Measurements from ENCODE around the gene LYPD8.
"Not testable (repeated sequence)": the region's sequence is repeated elsewhere in the genome, so short reads cannot be mapped to it uniquely, and the experiment has no call there.

LYPD8 gene

GRCh38 chr1:248755517-248755916, at the start of gene LYPD8:
Gene LYPD8 (minus strand): TSS chr1:248755759. CDS start chr1:248751081, 4,678 bp downstream.
- no peak for ATAC-seq
- no peak for DNase-seq

GRCh38 chr1:248804771-248805681, 49.5 kb upstream of the LYPD8 start:
- DNase-seq (no peak), ATAC-seq (peak; percentile 37)

GRCh38 chr1:248803501-248803900, 47.9 kb upstream of the LYPD8 start:
- DNase-seq, ATAC-seq: not testable (repeated sequence)

GRCh38 chr1:248802454-248802853, 46.9 kb upstream of the LYPD8 start:
- DNase-seq (no peak), ATAC-seq (no peak)

- no peak for ATAC-seq
- no peak for DNase-seq
Measured at GRCh38 chr1:248800459-248800858, 44.9 kb upstream of the LYPD8 start.

- no peak for ATAC-seq
Measured at GRCh38 chr1:248798791-248799190, 43.2 kb upstream of the LYPD8 start.

GRCh38 chr1:248794663-248795062, 39.1 kb upstream of the LYPD8 start:
- ATAC-seq, DNase-seq: not testable (repeated sequence)

More at GRCh38 chr1:248798791-248799190, 43.2 kb upstream of the LYPD8 start:
- no peak for DNase-seq

- peak; percentile 57 for ATAC-seq
Measured at GRCh38 chr1:248793592-248793991, 38.0 kb upstream of the LYPD8 start.

GRCh38 chr1:248792342-248792741, 36.8 kb upstream of the LYPD8 start:
- ATAC-seq = no peak
- DNase-seq = no peak

More at GRCh38 chr1:248793592-248793991, 38.0 kb upstream of the LYPD8 start:
- no peak for DNase-seq

GRCh38 chr1:248791010-248791409, 35.5 kb upstream of the LYPD8 start:
- DNase-seq (no peak), ATAC-seq (no peak)

GRCh38 chr1:248790456-248790855, 34.9 kb upstream of the LYPD8 start:
- DNase-seq (no peak), ATAC-seq (no peak)

GRCh38 chr1:248789337-248789736, 33.8 kb upstream of the LYPD8 start:
- DNase-seq = not testable (repeated sequence)

GRCh38 chr1:248788327-248788726, 32.8 kb upstream of the LYPD8 start:
- no peak for DNase-seq
- ATAC-seq = no peak

More at GRCh38 chr1:248789337-248789736, 33.8 kb upstream of the LYPD8 start:
- not testable (repeated sequence) for ATAC-seq

GRCh38 chr1:248787430-248787829, 31.9 kb upstream of the LYPD8 start:
- ATAC-seq = no peak
- no peak for DNase-seq

- DNase-seq = no peak
- peak; percentile 45 for ATAC-seq
Measured at GRCh38 chr1:248786156-248786555, 30.6 kb upstream of the LYPD8 start.

GRCh38 chr1:248783367-248783766, 27.8 kb upstream of the LYPD8 start:
- no peak for DNase-seq
- no peak for ATAC-seq

GRCh38 chr1:248782416-248783141, 27.0 kb upstream of the LYPD8 start:
- DNase-seq (no peak), ATAC-seq (no peak)

GRCh38 chr1:248779350-248779749, 23.8 kb upstream of the LYPD8 start:
- ATAC-seq = peak; percentile 65
- DNase-seq = no peak

- ATAC-seq (no peak), DNase-seq (no peak)
Measured at GRCh38 chr1:248778906-248779305, 23.3 kb upstream of the LYPD8 start.

GRCh38 chr1:248776991-248777390, 21.4 kb upstream of the LYPD8 start:
- DNase-seq = no peak
- no peak for ATAC-seq

- ATAC-seq (no peak), DNase-seq (no peak)
Measured at GRCh38 chr1:248775441-248775840, 19.9 kb upstream of the LYPD8 start.

GRCh38 chr1:248759644-248760043, 4.1 kb upstream of the LYPD8 start:
- no peak for ATAC-seq
- DNase-seq = no peak

GRCh38 chr1:248758352-248758751, 2.8 kb upstream of the LYPD8 start:
- ATAC-seq = no peak
- DNase-seq = no peak
